DND-41 (cell line): ENCODE data around the gene LTBR.

Source experiments
- ATAC-seq: fragments of 200-7000 bp; cut with Tn5 transposase; 3 replicates; pipeline ENCODE4 v1.9.1; 2021; ENCODE audit warnings: low read depth; ENCODE audit not compliant: insufficient read depth
- DNase-seq: peaks from one replicate; pipeline ENCODE4 v3.0.0-alpha.2; 2020
- H2AFZ ChIP-seq: 2 replicates; pipeline ENCODE4 v1.6.0; 2012; ENCODE audit warnings: low read depth, low read length
- H3K27ac ChIP-seq: 2 replicates; pipeline ENCODE4 v1.5.1; 2012; ENCODE audit warnings: low read length, inconsistent platforms
- H3K27me3 ChIP-seq: fragments of 200-600 bp; sonication (generic); 2 replicates; pipeline ENCODE4 v1.6.0; 2012; ENCODE audit warnings: low read length, mild to moderate bottlenecking, inconsistent platforms; ENCODE audit not compliant: insufficient read depth, poor library complexity
- H3K36me3 ChIP-seq: 2 replicates; pipeline ENCODE4 v1.5.1; 2012; ENCODE audit warnings: low read length, inconsistent platforms; ENCODE audit not compliant: insufficient read depth
- H3K4me1 ChIP-seq: 2 replicates; pipeline ENCODE4 v1.5.1; 2012; ENCODE audit warnings: mild to moderate bottlenecking, low read length; ENCODE audit not compliant: insufficient read depth
- H3K4me2 ChIP-seq: 2 replicates; pipeline ENCODE4 v1.6.0; 2012; ENCODE audit warnings: mild to moderate bottlenecking, moderate library complexity, low read length, inconsistent platforms; ENCODE audit not compliant: insufficient read depth
- H3K4me3 ChIP-seq, 2 experiments: fragments of 200-600 bp in 1 of 2; shearing (Covaris generic) in 1 of 2; 2 replicates each; pipeline ENCODE4 v1.5.1; 2012 to 2016; ENCODE audit warnings: inconsistent platforms in 2 of 2, low read length in 2 of 2, mild to moderate bottlenecking in 2 of 2, low read depth in 1 of 2, moderate library complexity in 1 of 2
- H3K79me2 ChIP-seq: 2 replicates; pipeline ENCODE4 v1.6.0; 2012; ENCODE audit warnings: low read length, inconsistent platforms; ENCODE audit not compliant: insufficient read depth
- H3K9ac ChIP-seq: 2 replicates; pipeline ENCODE4 v1.6.0; 2012; ENCODE audit warnings: low read depth, mild to moderate bottlenecking, inconsistent platforms, low read length, moderate library complexity
- H3K9me3 ChIP-seq: 2 replicates; pipeline ENCODE4 v1.5.1; 2012; ENCODE audit warnings: low read length, moderate library complexity, mild to moderate bottlenecking, inconsistent platforms; ENCODE audit not compliant: insufficient read depth, severe bottlenecking
- H4K20me1 ChIP-seq: 2 replicates; pipeline ENCODE4 v1.6.0; 2012; ENCODE audit warnings: low read length; ENCODE audit not compliant: insufficient read depth
- EZH2 ChIP-seq: IDR thresholded peaks from 3 replicates; pipeline ENCODE4 v1.6.1; 2012; ENCODE audit warnings: borderline replicate concordance, low read depth, mild to moderate bottlenecking, moderate library complexity, low read length, inconsistent platforms; ENCODE audit not compliant: severe bottlenecking
- TF ChIP-seq, protein P1 (sequence below): IDR thresholded peaks from 2 replicates; pipeline ENCODE4 v1.5.1; 2012; ENCODE audit warnings: borderline replicate concordance, low read length, moderate library complexity, mild to moderate bottlenecking; ENCODE audit not compliant: poor library complexity, severe bottlenecking; ENCODE audit errors: extremely low read depth

The LTBR gene

DNA sequence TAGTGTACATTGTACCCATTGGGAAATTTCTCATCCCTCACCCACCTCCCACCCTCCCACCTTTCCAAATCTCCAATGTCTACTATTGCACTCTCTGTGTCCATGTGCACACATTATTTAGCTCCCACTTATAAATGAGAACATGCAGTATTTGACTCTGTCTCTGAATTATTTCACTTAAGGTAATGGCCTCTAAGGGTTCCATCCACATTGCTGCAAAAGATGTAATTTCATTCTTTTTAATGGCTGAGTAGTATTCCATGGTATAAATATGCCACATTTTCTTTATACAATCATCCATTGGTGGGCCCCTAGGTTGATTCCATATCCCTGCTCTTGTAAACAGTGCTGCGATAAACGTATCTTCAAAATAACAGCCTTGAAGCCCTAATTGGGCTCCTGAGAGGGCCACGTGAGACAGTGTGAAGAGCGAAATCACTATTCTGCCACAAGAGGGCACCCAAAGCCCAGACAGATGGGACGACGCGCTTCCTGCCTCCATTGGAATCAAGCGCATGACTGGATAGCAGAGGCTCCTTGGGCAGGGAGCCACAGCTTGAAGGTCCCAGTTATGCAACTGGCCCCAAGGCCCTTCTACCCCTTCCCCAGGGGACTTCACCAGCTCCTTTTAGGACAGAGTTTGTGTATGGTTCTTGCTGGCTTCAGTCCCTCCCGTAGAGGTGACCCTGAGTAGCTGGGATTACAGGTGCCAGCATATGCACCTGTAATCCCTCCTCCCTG lies 39.5 kb downstream of the LTBR start:
- peak overlapping the region; percentile 54 for H2AFZ ChIP-seq
- H3K9me3 ChIP-seq, result no peaks in the 10 kb centered on the region
- H3K4me2 ChIP-seq, result peak overlapping the region; percentile 5; the same call in 1 of the 2 replicates
- no peaks in the 10 kb centered on the region for H3K27me3 ChIP-seq
- no peak overlapping the region for H3K4me3 ChIP-seq
- peaks cover 18% of the 10 kb centered on the region for H3K4me1 ChIP-seq
- H3K36me3 ChIP-seq, result no peaks in the 10 kb centered on the region
- ATAC-seq (peak; percentile 99), DNase-seq (peak; percentile 85)
- H3K27ac ChIP-seq, result peak overlapping the region; percentile 54
- H4K20me1 ChIP-seq, result no peaks in the 10 kb centered on the region
- H3K79me2 ChIP-seq, result no peaks in the 10 kb centered on the region
- TF ChIP-seq, protein P1, sequence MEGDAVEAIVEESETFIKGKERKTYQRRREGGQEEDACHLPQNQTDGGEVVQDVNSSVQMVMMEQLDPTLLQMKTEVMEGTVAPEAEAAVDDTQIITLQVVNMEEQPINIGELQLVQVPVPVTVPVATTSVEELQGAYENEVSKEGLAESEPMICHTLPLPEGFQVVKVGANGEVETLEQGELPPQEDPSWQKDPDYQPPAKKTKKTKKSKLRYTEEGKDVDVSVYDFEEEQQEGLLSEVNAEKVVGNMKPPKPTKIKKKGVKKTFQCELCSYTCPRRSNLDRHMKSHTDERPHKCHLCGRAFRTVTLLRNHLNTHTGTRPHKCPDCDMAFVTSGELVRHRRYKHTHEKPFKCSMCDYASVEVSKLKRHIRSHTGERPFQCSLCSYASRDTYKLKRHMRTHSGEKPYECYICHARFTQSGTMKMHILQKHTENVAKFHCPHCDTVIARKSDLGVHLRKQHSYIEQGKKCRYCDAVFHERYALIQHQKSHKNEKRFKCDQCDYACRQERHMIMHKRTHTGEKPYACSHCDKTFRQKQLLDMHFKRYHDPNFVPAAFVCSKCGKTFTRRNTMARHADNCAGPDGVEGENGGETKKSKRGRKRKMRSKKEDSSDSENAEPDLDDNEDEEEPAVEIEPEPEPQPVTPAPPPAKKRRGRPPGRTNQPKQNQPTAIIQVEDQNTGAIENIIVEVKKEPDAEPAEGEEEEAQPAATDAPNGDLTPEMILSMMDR, result peak; percentile 98
- no peak for TF ChIP-seq EZH2
- peak overlapping the region; percentile 14 for H3K9ac ChIP-seq

DNA sequence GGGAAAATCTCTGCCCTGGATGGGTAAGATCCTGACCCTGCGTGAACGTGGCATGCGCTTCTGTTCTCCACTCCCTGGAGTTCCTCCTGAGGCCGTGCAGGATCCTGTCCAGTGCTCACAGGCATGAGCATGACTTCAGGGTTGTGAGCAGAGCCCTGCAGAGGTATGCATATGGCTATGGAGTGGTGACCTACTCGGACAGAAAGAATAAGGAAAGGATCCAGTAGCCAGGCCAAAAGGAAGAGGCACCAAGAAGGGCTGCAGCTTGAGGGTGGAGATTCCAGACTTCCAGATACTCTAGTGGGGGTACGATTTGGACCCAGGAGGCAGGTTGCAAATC lies 40.0 kb downstream of the LTBR start:
- no peaks in the 10 kb centered on the region for H3K79me2 ChIP-seq
- no peak for DNase-seq
- no peak overlapping the region for H3K4me3 ChIP-seq
- TF ChIP-seq, protein P1, result no peak
- no peak for TF ChIP-seq EZH2
- H3K9ac ChIP-seq, result peak overlapping the region; percentile 14
- H3K4me2 ChIP-seq, result peak overlapping the region; percentile 5; the same call in 1 of the 2 replicates
- no peak; the same call in 2 of the 3 replicates for ATAC-seq
- no peaks in the 10 kb centered on the region for H3K27me3 ChIP-seq
- no peaks in the 10 kb centered on the region for H3K9me3 ChIP-seq
- no peaks in the 10 kb centered on the region for H3K36me3 ChIP-seq
- H3K4me1 ChIP-seq, result peaks cover 18% of the 10 kb centered on the region
- no peaks in the 10 kb centered on the region for H4K20me1 ChIP-seq
- H2AFZ ChIP-seq, result peak overlapping the region; percentile 54
- H3K27ac ChIP-seq, result peak overlapping the region; percentile 54

DNA sequence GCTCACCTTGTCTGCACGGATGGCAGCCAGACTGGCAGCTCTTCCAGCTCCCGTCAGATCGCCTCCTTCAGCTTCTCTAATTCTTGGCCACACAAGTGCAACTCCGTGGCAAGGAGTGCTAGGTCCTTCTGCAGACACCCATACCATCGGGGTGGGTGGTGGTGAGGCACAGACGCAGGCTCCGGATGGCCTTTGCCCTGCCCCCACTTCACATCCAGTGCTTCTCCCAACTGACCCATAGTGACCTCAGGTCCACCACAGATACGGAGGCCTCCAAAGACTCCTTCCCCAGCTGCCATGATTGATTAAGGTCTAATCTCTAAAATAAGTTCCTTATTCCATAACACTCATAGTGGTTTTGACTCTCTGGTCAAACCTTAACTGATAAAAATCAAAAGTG lies 40.9 kb downstream of the LTBR start:
- ATAC-seq, result no peak
- Histone ChIP-seq H3K4me1 (peaks cover 18% of the 10 kb centered on the region), H3K27me3 (no peaks in the 10 kb centered on the region), H3K9me3 (no peaks in the 10 kb centered on the region), H3K27ac (no peak overlapping the region), H3K4me3 (no peak overlapping the region), H3K9ac (no peak overlapping the region), H3K4me2 (no peak overlapping the region), H2AFZ (no peak overlapping the region), H3K79me2 (no peaks in the 10 kb centered on the region), H3K36me3 (no peaks in the 10 kb centered on the region), H4K20me1 (no peaks in the 10 kb centered on the region)
- TF ChIP-seq, protein P1, result no peak
- TF ChIP-seq EZH2, result no peak
- no peak for DNase-seq
